GM10266 (cell line): ENCODE data around the gene RELCH.

Experiments used
- DNase-seq: peaks from one replicate; pipeline ENCODE4 v3.0.0; 2012; ENCODE audit errors: extremely low spot score
- CTCF ChIP-seq: IDR thresholded peaks from 2 replicates; pipeline ENCODE4 v1.5.1; 2012; ENCODE audit warnings: mild to moderate bottlenecking, low read depth; ENCODE audit not compliant: control insufficient read depth, insufficient read depth; ENCODE audit errors: missing control alignments

The RELCH gene

GRCh38 chr18:62321201-62321600, 134.1 kb downstream of the RELCH start:
- TF ChIP-seq CTCF: no peak
- no peak for DNase-seq

- no peak for TF ChIP-seq CTCF
- DNase-seq: no peak
Observed at GRCh38 chr18:62323483-62324180, 136.6 kb downstream of the RELCH start.

GRCh38 chr18:62324181-62324828, 137.2 kb downstream of the RELCH start:
- no peak for TF ChIP-seq CTCF
- DNase-seq: no peak

GRCh38 chr18:62324917-62325805, 138.1 kb downstream of the RELCH start, which contains the start of gene TNFRSF11A:
TNFRSF11A (plus strand) TSS chr18:62325310; CDS start chr18:62325353, 43 bp downstream.
- TF ChIP-seq CTCF: peak; percentile 55
- peak; percentile 90 for DNase-seq

GRCh38 chr18:62325806-62326645, 139.0 kb downstream of the RELCH start:
- TF ChIP-seq CTCF: no peak
- DNase-seq: peak; percentile 57

- TF ChIP-seq CTCF: no peak
- DNase-seq: no peak
Observed at GRCh38 chr18:62326646-62327348, 139.7 kb downstream of the RELCH start.
